ENCODE data around the gene PHACTR4.

Gene PHACTR4

GRCh38 chr1:28437264-28437923 is 67.9 kb downstream of the PHACTR4 start (continued):
- TF ChIP-seq ZNF10 (tag by site-specific recombination; IDR thresholded peaks at IDR 0.05) = 0 out of 2 replicates have a peak, but pooled peaks have one; percentile 14
- TF ChIP-seq HOXC10 (CRISPR knock-in tag; IDR thresholded peaks at IDR 0.05) = no peak
- no peak for TF ChIP-seq ZNF426 (tag by site-specific recombination; IDR thresholded peaks at IDR 0.05)
- no peak for TF ChIP-seq ZBTB48 (tag by site-specific recombination; IDR thresholded peaks at IDR 0.05)
- TF ChIP-seq REST (tag by site-specific recombination; IDR thresholded peaks at IDR 0.05) = no peak
- TF ChIP-seq ZEB2 (tag by site-specific recombination; IDR thresholded peaks at IDR 0.05) = 0 out of 2 replicates have a peak, but pooled peaks have one; percentile 31
- TF ChIP-seq KLF17 (tag by site-specific recombination; IDR thresholded peaks at IDR 0.05) = no peak
- TF ChIP-seq ZNF626 (tag by site-specific recombination; IDR thresholded peaks at IDR 0.05) = no peak
- no peak for TF ChIP-seq ELK4 (IDR thresholded peaks at IDR 0.05; ENCODE audit: borderline replicate concordance, low read depth, low read length)
- TF ChIP-seq ZFP37 (tag by site-specific recombination; IDR thresholded peaks at IDR 0.05) = no peak
- TF ChIP-seq ZNF777 (tag by site-specific recombination; IDR thresholded peaks at IDR 0.05; ENCODE audit: borderline replicate concordance) = no peak
- no peak for TF ChIP-seq GLI2 (tag by site-specific recombination; IDR thresholded peaks at IDR 0.05; ENCODE audit: borderline replicate concordance, low read depth)
- peak; percentile 99 for TF ChIP-seq OSR2 (tag by site-specific recombination; IDR thresholded peaks at IDR 0.05)
- no peak for TF ChIP-seq ZIC2 (tag by site-specific recombination; IDR thresholded peaks at IDR 0.05)
- TF ChIP-seq ZNF362 (tag by site-specific recombination; IDR thresholded peaks at IDR 0.05) = peak; percentile 82
- no peak for TF ChIP-seq ZNF785 (tag by site-specific recombination; IDR thresholded peaks at IDR 0.05)
- TF ChIP-seq ZNF138 (tag by site-specific recombination; IDR thresholded peaks at IDR 0.05; ENCODE audit: borderline replicate concordance) = no peak
- TF ChIP-seq ZNF433 (tag by site-specific recombination; IDR thresholded peaks at IDR 0.05; ENCODE audit: low read depth) = no peak
- TF ChIP-seq SP7 (tag by site-specific recombination; IDR thresholded peaks at IDR 0.05) = peak; percentile 56
- TF ChIP-seq PATZ1 (tag by site-specific recombination; IDR thresholded peaks at IDR 0.05) = 0 out of 2 replicates have a peak, but pooled peaks have one; percentile 54
- no peak for TF ChIP-seq ZNF114 (tag by site-specific recombination; IDR thresholded peaks at IDR 0.05)
- TF ChIP-seq ZNF398 (tag by site-specific recombination; IDR thresholded peaks at IDR 0.05) = peak; percentile 46; the same call in 1 of the 2 replicates
- TF ChIP-seq ZNF221 (tag by site-specific recombination; IDR thresholded peaks at IDR 0.05; ENCODE audit: borderline replicate concordance) = no peak
- TF ChIP-seq ZNF677 (tag by site-specific recombination; IDR thresholded peaks at IDR 0.05) = peak; percentile 57; the same call in 1 of the 2 replicates
- no peak for TF ChIP-seq ZBTB1 (tag by site-specific recombination; IDR thresholded peaks at IDR 0.05)
- no peak for TF ChIP-seq ZSCAN5A (tag by site-specific recombination; IDR thresholded peaks at IDR 0.05)
- TF ChIP-seq ZNF837 (tag by site-specific recombination; IDR thresholded peaks at IDR 0.05) = no peak

All from HEK293 (cell line).